Measurements from ENCODE around the gene CETP.
A peak's percentile ranks its signal among the peaks of the same experiment; 100 is the strongest.

The CETP gene

DNA sequence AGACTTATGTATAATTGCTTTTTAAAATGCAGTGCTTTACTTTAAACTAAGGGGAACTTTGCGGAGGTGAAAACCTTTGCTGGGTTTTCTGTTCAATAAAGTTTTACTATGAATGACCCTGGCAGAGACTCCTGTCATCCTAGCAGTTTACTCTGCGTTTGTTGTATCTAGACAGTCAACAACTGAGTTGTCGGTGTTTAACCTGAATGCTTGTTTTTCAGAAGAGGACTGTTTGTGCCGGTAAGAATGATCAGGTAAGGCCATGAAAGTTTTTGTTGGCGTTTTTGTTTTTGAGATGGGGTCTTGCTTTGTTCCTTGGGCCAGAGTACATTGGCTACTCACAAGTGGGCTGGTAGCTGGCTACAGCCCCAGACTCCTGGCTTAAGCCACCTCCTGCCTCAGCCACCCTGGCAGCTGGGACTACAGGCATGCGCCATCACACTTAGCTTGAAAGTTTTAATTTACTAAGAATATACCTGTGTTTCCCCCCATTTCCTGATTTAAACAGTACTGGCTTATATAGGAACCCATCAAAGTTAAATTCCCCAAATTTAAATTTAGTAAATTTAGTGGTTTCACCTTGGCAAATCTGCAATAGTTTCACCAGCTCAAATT lies 17.9 kb upstream of the CETP start:
- no peak for DNase-seq (ENCODE audit: low read depth)
- H3K4me3 ChIP-seq (ENCODE audit: low read depth, low read length): no peak overlapping the region
- TF ChIP-seq, protein P1, sequence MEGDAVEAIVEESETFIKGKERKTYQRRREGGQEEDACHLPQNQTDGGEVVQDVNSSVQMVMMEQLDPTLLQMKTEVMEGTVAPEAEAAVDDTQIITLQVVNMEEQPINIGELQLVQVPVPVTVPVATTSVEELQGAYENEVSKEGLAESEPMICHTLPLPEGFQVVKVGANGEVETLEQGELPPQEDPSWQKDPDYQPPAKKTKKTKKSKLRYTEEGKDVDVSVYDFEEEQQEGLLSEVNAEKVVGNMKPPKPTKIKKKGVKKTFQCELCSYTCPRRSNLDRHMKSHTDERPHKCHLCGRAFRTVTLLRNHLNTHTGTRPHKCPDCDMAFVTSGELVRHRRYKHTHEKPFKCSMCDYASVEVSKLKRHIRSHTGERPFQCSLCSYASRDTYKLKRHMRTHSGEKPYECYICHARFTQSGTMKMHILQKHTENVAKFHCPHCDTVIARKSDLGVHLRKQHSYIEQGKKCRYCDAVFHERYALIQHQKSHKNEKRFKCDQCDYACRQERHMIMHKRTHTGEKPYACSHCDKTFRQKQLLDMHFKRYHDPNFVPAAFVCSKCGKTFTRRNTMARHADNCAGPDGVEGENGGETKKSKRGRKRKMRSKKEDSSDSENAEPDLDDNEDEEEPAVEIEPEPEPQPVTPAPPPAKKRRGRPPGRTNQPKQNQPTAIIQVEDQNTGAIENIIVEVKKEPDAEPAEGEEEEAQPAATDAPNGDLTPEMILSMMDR (conservative IDR thresholded peaks at IDR 0.05; ENCODE audit: low read depth, low read length): no peak

DNA sequence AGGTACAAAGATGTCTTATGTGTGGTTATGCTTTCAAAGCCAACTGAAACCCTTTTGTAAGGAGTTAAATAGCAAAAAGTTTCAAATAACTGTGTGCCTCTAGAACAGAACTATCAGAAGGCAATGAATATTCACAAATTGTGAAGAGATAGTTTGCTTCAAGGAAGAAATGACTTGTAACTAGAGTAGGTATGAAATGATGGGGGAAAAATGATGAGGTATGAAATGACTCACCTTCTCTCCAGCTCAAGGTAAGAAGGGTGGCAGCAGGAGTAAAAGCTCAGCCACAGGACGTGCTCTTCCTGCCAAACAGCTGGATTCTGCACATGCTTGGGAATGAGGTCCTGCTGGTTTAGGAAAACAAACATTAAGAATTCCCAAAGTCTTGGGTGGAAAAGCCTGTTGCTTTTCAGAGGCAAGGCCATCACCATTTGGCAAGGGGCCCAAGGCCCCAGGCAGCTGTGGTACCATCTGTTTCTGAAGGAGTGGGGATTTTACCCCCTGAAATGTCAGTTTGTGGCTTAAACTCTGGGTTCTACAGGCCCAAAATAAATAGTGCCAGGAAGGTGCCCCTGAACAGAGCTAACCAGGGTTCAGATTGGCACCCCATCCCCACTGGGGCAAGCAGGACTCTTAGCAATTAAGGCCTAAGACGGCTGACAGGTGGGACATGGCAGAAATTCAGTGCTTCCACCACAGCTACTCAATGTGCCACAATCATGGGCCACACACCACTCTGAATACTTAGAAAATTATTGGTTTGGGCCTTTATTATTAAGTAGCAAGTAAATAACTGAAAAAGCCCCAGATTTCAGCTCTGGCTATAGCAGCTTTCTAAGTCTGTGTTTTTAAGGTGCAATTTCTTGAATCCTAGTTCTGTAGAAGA lies 16.6 kb upstream of the CETP start:
- DNase-seq (ENCODE audit: low read depth): no peak
- no peak overlapping the region for H3K4me3 ChIP-seq (ENCODE audit: low read depth, low read length)
- TF ChIP-seq, protein P1 (conservative IDR thresholded peaks at IDR 0.05; ENCODE audit: low read depth, low read length): no peak

GRCh38 chr16:56945847-56946527 lies 15.8 kb upstream of the CETP start:
- peak; percentile 44 for DNase-seq (ENCODE audit: low read depth)
- TF ChIP-seq, protein P1 (conservative IDR thresholded peaks at IDR 0.05; ENCODE audit: low read depth, low read length): no peak
- H3K4me3 ChIP-seq (ENCODE audit: low read depth, low read length): no peak overlapping the region

- H3K4me3 ChIP-seq (ENCODE audit: low read depth, low read length): no peak overlapping the region
- TF ChIP-seq, protein P1 (conservative IDR thresholded peaks at IDR 0.05; ENCODE audit: low read depth, low read length): no peak
- no peak for DNase-seq (ENCODE audit: low read depth)
Observed at GRCh38 chr16:56946767-56947603, 14.8 kb upstream of the CETP start.

DNA sequence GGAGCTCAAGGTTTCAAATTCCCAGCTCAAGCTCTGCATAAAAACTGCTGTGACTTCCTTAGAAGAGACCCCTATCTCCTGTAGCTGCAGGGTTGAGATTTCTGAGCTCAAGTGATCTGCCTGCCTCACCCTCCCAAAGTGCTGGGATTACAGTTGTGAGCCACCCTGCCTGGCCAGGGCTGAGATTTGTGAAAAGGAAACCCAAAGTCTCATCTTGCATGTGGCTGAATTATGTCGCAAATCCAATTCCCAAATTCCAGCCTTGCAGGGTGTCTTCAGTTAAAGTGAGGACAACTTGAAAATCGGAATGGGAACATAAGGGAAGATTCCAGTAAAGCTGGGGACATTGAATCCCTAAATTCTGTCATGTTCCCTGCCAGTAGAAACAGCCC lies 14.2 kb upstream of the CETP start:
- TF ChIP-seq, protein P1 (conservative IDR thresholded peaks at IDR 0.05; ENCODE audit: low read depth, low read length): no peak
- H3K4me3 ChIP-seq (ENCODE audit: low read depth, low read length): no peak overlapping the region
- DNase-seq (ENCODE audit: low read depth): no peak

DNA sequence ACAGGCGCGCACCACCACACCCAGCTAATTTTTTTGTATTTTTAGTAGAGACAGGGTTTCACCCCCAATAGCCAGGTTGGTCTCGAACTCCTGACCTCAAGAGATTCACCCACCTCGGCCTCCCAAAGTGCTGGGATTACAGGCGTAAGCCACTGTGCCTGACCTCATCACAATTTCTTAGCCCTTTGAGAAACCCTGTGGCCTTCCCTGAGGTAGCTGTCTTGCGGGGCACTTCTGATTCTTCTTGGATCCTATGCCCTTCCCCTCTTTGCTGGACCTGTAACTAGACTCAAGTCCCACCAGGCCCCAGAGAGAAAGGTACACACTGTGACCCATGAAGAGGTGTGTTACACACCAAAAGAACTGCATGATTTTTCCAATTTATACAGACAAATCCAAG lies 13.5 kb upstream of the CETP start:
- DNase-seq (ENCODE audit: low read depth): no peak
- TF ChIP-seq, protein P1 (conservative IDR thresholded peaks at IDR 0.05; ENCODE audit: low read depth, low read length): no peak
- no peak overlapping the region for H3K4me3 ChIP-seq (ENCODE audit: low read depth, low read length)
